OCI-LY7 (cell line): Measurements from ENCODE around the gene CFH. TPM values are rescaled to one million over a fixed set of nuclear protein-coding genes. Genes with fewer than 3 reads are reported as not detected.

Experiments
- BruUV-seq: library from RNA; stranded (reverse); fragments of 400-500 nt; replicated peaks from 2 replicates; lab custom pipeline; 2021; lab: Mats Ljungman, UMichigan
- CTCF ChIA-PET: fragments of 300-600 bp; sonication (Branson Sonifier 250); formaldehyde crosslinking; loops from one replicate; lab custom pipeline; 2022; ENCODE audit warnings: antibody characterized with exemption; ENCODE audit not compliant: unreplicated experiment; lab: Charles Lee
- POLR2A ChIA-PET: fragments of 300-600 bp; sonication (Branson Sonifier 250); formaldehyde crosslinking; loops from one replicate; lab custom pipeline; 2022; ENCODE audit warnings: antibody characterized with exemption; lab: Charles Lee
- DNase-seq: peaks from one replicate; pipeline ENCODE4 v3.0.0-alpha.2; 2015; ENCODE audit warnings: low spot score
- H2AFZ ChIP-seq: fragments of 200-600 bp; sonication (generic), shearing (Covaris generic); 2 replicates; pipeline ENCODE4 v1.6.1; 2014; ENCODE audit warnings: mild to moderate bottlenecking, antibody characterized with exemption, low read length, moderate library complexity
- H3K27ac ChIP-seq: fragments of 200-600 bp; sonication (generic); 2 replicates; pipeline ENCODE4 v1.5.1; 2014; ENCODE audit warnings: mixed run types, low read depth, mild to moderate bottlenecking, moderate library complexity, low read length, inconsistent platforms; ENCODE audit not compliant: poor library complexity, severe bottlenecking
- H3K36me3 ChIP-seq: fragments of 200-600 bp; sonication (generic); 2 replicates; pipeline ENCODE4 v1.6.1; 2014; ENCODE audit warnings: mild to moderate bottlenecking, antibody characterized with exemption, low read length, moderate library complexity, mixed read lengths; ENCODE audit not compliant: insufficient read depth
- H3K4me1 ChIP-seq: fragments of 200-600 bp; sonication (generic); 2 replicates; pipeline ENCODE4 v1.5.1; 2014; ENCODE audit warnings: mild to moderate bottlenecking, low read length; ENCODE audit not compliant: insufficient read depth, poor library complexity, severe bottlenecking
- H3K4me2 ChIP-seq: fragments of 200-600 bp; sonication (generic); 2 replicates; pipeline ENCODE4 v1.6.1; 2014; ENCODE audit warnings: mild to moderate bottlenecking, low read length
- H3K4me3 ChIP-seq: fragments of 200-600 bp; sonication (generic); 2 replicates; pipeline ENCODE4 v1.5.1; 2014; ENCODE audit warnings: mild to moderate bottlenecking, low read depth, low read length; ENCODE audit not compliant: poor library complexity, severe bottlenecking
- H3K79me2 ChIP-seq: fragments of 200-600 bp; sonication (generic); 2 replicates; pipeline ENCODE4 v1.6.1; 2016; ENCODE audit warnings: low read depth, mild to moderate bottlenecking, low read length, moderate library complexity, mixed read lengths; ENCODE audit not compliant: insufficient read depth
- H3K9me2 ChIP-seq: fragments of 200-600 bp; sonication (generic); 2 replicates; pipeline ENCODE4 v1.6.1; 2016; ENCODE audit warnings: mild to moderate bottlenecking, low read length, mixed read lengths; ENCODE audit not compliant: insufficient read depth
- H3K9me3 ChIP-seq: fragments of 200-600 bp; sonication (generic); 2 replicates; pipeline ENCODE4 v1.6.1; 2014; ENCODE audit warnings: mild to moderate bottlenecking, mixed run types, low read length, mixed read lengths
- H4K20me1 ChIP-seq: fragments of 200-600 bp; sonication (generic); 2 replicates; pipeline ENCODE4 v1.6.1; 2014; ENCODE audit warnings: mild to moderate bottlenecking, antibody characterized with exemption, low read length, moderate library complexity, mixed read lengths; ENCODE audit not compliant: insufficient read depth
- EZH2phosphoT487 ChIP-seq: fragments of 200-600 bp; sonication (generic); IDR thresholded peaks from 2 replicates; pipeline ENCODE4 v1.6.1; 2018; ENCODE audit warnings: low read depth, borderline replicate concordance, mild to moderate bottlenecking, mixed run types, antibody characterized with exemption, low read length, moderate library complexity, mixed read lengths
- intact Hi-C: fragments of 100-400 bp; cut with micrococcal nuclease; formaldehyde crosslinking; loops from one replicate; pipeline ENCODE4 v1.10.0; 2022; ENCODE audit not compliant: unreplicated experiment
- total RNA-seq, 2 experiments: library from RNA; depleted of rRNA in 1 of 2; stranded (reverse); fragments of >200 nt in 1 of 2; shearing (Covaris generic) in 1 of 2; gene quantifications; 2 replicates each; pipeline ENCODE4 v1.2.3, GENCODE V29; 2014 to 2022
- TF ChIP-seq, protein P1 (sequence below): fragments of 200-600 bp; sonication (generic); conservative IDR thresholded peaks from 2 replicates; pipeline ENCODE4 v1.5.1; 2014; ENCODE audit warnings: mild to moderate bottlenecking, antibody characterized with exemption, low read length, moderate library complexity, mixed read lengths

The CFH gene
- total RNA-seq, 2 experiments from 2014 or later: not detected

DNA sequence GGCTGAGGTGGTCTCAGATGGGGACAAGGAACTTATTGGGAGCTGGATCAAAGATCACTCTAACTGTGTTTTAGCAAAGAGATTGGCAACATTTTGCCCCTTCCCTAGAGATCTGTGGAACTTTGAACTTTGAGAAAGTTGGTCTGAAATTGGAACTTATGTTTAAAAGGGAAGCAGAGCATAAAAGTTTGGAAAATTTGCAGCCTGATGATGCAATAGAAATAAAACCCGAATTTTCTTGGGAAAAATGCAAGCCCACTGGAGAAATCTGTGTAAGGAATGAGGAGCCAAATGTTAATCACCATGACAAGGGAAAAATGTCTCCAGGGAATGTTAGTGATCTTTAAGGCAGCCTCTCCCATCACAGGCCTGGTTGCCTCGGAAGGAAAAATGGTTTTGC is 17.2 kb downstream of the CFH start:
- Histone ChIP-seq H4K20me1 (no peaks in the 10 kb centered on the region), H3K79me2 (no peaks in the 10 kb centered on the region), H3K4me3 (no peak overlapping the region), H3K36me3 (no peaks in the 10 kb centered on the region), H3K4me1 (no peaks in the 10 kb centered on the region), H3K9me3 (no peaks in the 10 kb centered on the region), H3K4me2 (no peak overlapping the region), H2AFZ (no peak overlapping the region), H3K9me2 (no peaks in the 10 kb centered on the region), H3K27ac (no peak overlapping the region)
- DNase-seq: no peak
- TF ChIP-seq, protein P1, sequence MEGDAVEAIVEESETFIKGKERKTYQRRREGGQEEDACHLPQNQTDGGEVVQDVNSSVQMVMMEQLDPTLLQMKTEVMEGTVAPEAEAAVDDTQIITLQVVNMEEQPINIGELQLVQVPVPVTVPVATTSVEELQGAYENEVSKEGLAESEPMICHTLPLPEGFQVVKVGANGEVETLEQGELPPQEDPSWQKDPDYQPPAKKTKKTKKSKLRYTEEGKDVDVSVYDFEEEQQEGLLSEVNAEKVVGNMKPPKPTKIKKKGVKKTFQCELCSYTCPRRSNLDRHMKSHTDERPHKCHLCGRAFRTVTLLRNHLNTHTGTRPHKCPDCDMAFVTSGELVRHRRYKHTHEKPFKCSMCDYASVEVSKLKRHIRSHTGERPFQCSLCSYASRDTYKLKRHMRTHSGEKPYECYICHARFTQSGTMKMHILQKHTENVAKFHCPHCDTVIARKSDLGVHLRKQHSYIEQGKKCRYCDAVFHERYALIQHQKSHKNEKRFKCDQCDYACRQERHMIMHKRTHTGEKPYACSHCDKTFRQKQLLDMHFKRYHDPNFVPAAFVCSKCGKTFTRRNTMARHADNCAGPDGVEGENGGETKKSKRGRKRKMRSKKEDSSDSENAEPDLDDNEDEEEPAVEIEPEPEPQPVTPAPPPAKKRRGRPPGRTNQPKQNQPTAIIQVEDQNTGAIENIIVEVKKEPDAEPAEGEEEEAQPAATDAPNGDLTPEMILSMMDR: no peak
- TF ChIP-seq EZH2phosphoT487: no peak
- BruUV-seq: no TSS peak
- ChIA-PET POLR2A (no interaction called here), CTCF (no interaction called here)
- intact Hi-C loops: no loop called here

DNA sequence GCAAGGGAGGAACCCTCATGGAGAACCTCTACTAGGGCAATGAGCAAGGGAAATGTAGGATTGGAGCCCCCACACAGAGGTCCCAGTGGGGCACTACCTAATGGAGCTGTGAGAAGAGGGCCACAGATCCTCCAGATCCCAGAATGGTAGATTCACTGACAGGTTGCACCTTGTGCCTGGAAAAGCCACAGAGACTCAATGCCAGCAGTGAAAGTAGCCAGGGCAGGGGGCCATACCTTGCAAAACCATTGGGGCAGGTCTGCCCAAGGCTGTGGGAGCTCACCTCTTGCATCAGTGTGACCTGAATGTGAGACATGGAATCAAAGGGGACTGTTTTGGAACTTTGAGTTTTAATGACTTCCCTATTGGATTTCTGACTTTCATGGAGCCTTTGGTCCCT is 17.9 kb downstream of the CFH start:
- POLR2A ChIA-PET: no interaction called here
- intact Hi-C loops: no loop called here

DNA sequence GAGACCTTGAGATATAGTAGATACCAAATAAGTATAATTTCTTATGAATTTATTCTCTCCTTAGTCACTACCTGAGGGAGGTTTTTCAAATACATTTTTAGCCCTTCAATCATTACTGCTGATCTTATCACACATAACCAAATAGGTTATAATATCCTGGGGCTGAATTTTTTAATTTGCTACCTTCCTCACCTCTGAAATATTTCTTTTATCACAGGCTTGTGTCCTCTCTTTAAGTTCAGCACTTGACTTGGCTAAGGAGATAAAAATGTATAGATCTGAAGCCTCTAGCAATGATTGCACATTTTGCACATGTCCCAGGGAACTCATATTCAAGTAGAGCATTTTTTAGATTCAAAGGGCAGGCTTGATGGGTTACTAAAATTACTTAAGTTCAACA is 23.1 kb downstream of the CFH start:
- no peak overlapping the region for H3K4me3 ChIP-seq
- CTCF ChIA-PET: no interaction called here

More for the DNA sequence above, 17.9 kb downstream of the CFH start:
- Histone ChIP-seq H3K4me2 (no peak overlapping the region), H4K20me1 (no peaks in the 10 kb centered on the region), H3K9me3 (no peaks in the 10 kb centered on the region), H3K9me2 (no peaks in the 10 kb centered on the region), H3K4me3 (no peak overlapping the region), H2AFZ (no peak overlapping the region), H3K4me1 (no peaks in the 10 kb centered on the region), H3K36me3 (no peaks in the 10 kb centered on the region), H3K79me2 (no peaks in the 10 kb centered on the region), H3K27ac (no peak overlapping the region)
- no TSS peak for BruUV-seq
- DNase-seq: no peak
- CTCF ChIA-PET: no interaction called here
- TF ChIP-seq EZH2phosphoT487: no peak

More for the DNA sequence above, 23.1 kb downstream of the CFH start:
- Histone ChIP-seq H3K79me2 (no peaks in the 10 kb centered on the region), H3K4me1 (no peaks in the 10 kb centered on the region), H3K36me3 (no peaks in the 10 kb centered on the region), H3K4me2 (no peak overlapping the region), H3K9me3 (no peaks in the 10 kb centered on the region), H3K27ac (no peak overlapping the region), H4K20me1 (no peaks in the 10 kb centered on the region), H2AFZ (no peak overlapping the region), H3K9me2 (no peaks in the 10 kb centered on the region)
- TF ChIP-seq EZH2phosphoT487: no peak
- intact Hi-C loops: no loop called here
- no peak for DNase-seq
- no TSS peak for BruUV-seq
- POLR2A ChIA-PET: no interaction called here
